GM18951 (cell line): ENCODE results near the gene VPS50.

Experiments used
- POLR2A ChIP-seq: IDR thresholded peaks from 4 replicates; pipeline ENCODE4 v1.6.1; 2011; ENCODE audit warnings: mild to moderate bottlenecking; ENCODE audit not compliant: insufficient read length, insufficient read depth; ENCODE audit errors: extremely low read depth
- in situ Hi-C: fragments of 300-500 bp; cut with MboI; formaldehyde crosslinking; loops from one replicate; pipeline ENCODE4 v1.12.0; 2022; ENCODE audit warnings: low sequenced_read_pairs, mixed read lengths, inconsistent platforms; ENCODE audit not compliant: unreplicated experiment

Gene VPS50

DNA sequence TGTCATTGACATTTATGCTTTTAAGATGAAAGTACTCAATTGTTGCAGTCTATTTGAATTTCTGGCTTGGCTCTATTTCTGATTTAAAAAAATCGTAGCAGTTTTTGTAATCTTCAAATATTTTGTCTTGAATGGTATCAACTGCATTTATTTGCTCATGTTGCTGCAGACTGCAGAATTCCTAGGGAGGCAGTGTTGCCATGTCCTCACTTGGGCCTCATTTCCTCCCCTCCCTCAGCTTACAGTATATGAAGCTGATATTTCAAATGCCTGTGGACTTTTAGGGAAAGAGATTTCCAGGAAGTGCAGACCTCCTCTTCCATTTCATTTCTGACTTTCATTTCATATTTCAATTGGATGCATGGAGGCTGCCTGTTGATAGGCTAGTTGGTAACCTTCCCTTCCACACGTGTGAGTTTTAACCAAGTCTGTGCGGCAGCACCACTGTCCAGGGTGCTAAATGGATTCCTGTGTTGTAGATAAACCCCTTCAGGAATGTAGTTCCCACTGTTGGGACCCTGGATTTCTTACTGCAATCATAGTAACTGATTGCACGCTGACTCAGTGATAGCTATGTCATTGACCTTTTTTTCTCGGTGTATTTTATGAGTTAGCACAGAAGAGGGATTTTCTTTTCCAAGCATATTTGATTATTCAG is 17.5 kb downstream of the VPS50 start:
- TF ChIP-seq POLR2A, result no peak
- in situ Hi-C loops, result loop anchor here (10.0 kb wide), 1 partner anchor 305 kb away; no protein-coding TSS in a partner anchor

- TF ChIP-seq POLR2A, result no peak
- in situ Hi-C loops, result no loop called here
These were observed 26.5 kb downstream of the VPS50 start for GRCh38 chr7:93258661-93259060.

GRCh38 chr7:93262535-93262934 is 30.4 kb downstream of the VPS50 start:
- no peak for TF ChIP-seq POLR2A
- in situ Hi-C loops, result no loop called here

DNA sequence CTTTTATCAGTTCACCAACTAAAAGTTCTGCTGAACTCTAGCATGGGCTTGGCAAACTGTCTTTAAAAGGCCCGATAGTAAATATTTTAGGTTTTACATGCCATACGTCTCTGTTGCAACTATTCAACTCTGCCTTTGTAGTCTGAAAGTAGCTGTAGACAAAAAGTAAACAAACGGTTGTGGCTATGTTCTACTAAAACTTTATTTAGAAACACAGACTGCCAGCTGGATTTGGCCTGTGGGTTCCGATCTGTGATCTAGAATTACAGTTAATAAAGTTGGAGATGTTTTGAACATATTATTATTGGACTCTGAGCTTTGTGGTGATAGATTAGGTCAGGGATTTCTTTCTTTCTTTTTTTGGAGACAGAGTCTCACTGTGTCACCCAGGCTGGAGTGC is 33.1 kb downstream of the VPS50 start:
- no peak for TF ChIP-seq POLR2A
- in situ Hi-C loops, result no loop called here

DNA sequence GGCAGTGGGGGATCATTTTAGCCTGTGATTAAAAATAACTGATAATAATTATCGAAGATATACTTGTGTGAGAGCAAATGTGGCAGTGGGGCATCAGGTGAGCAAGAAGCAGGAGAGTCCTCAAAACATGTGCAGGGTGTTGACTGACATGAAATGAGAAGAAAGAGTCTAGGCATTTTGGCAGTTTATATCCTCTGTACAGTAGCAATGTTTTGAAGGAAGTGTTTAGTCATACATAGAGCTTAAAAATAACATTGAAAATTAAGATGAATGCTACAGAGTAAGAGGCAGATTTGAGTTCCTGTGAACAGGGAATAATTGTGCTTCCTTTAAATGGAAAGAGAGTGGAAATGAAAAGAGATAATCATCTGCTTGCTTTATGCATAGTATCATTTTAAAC is 47.4 kb downstream of the VPS50 start:
- in situ Hi-C loops, result no loop called here
- TF ChIP-seq POLR2A, result no peak

DNA sequence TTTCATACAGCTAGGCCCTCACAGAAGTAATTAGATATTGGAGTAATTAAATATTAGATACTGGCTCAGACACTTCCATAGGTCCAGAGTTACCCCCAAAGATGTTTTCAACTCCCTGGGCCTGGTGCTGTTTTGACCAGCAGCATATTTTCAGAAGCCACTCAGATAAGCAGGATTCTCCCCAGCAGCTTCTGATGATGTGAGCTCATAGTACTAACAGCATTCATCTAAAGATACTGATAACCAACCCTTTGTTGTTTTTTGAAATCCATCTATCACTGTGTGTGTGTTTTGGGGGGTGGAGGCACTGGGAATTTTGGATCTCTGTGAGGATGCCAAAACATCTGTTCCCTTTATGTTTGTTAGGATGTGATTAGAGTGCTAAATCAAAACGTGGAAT is 52.7 kb downstream of the VPS50 start:
- TF ChIP-seq POLR2A, result no peak
- in situ Hi-C loops, result no loop called here

GRCh38 chr7:93293229-93293628 is 61.1 kb downstream of the VPS50 start:
- in situ Hi-C loops, result no loop called here
- no peak for TF ChIP-seq POLR2A

GRCh38 chr7:93298206-93298605 is 66.0 kb downstream of the VPS50 start:
- TF ChIP-seq POLR2A, result no peak
- in situ Hi-C loops, result no loop called here

DNA sequence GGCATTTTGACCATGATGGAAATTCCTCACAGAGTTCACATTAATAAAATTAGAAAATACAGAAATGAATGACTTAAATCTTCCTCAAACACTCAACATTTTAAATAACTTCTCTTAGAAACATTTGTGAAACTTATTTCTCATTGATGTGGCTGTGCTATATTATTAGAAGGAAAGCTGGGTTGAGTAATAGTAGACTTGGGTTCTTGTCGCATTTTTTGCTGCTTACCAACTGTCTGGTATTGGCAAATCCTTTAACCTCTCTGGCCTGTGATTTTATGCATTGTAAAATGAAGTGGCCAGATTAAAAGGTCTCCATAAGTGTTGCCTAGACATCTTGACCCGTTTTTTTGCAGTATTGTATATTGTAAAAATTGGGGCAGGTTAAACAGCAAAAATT is 66.5 kb downstream of the VPS50 start:
- TF ChIP-seq POLR2A, result no peak
- in situ Hi-C loops, result no loop called here

- TF ChIP-seq POLR2A, result no peak
- in situ Hi-C loops, result no loop called here
These were observed 69.6 kb downstream of the VPS50 start for GRCh38 chr7:93301736-93302135.

DNA sequence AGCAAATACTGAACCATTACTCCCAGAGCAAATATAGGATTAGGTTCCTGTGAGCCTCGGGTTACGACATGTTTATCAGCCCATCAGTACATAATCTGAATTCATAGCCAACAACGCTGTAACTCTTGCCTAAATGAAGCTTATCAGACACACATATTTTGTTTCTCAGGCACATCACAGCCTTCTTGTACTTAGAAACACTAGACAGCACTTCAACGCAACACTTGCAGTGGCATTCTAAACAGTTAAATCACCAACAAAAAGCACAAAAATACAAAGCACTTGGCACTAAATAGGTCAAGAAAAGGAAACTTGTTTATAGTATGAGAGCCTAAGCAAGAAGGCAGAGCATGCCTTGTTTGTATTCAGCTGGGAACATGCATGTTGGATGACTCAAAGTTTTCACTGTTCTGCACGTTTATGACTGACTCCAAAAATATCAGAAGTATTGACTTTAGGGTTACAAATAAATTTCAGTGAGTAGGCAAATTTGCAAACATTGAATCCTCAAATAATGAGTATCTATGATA is 75.0 kb downstream of the VPS50 start:
- TF ChIP-seq POLR2A, result no peak
- in situ Hi-C loops, result no loop called here

DNA sequence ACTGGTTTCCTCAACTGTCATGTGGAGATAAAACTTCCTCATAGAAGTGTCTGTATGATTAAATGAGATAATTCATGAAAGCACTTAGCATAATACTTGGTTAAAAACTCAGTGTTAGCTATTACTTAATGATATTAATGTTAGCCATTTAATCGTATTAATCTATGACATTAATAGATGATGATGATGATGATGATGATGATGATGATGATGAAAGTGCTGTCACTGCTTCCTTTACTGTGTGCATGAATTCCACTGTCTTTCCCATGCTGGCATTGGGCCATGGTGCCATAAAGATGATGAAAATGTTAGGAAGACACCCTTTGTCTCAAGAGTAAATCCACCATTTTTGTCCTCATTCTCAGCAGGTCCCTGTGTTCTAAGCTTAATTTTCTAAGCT is 75.8 kb downstream of the VPS50 start:
- in situ Hi-C loops, result no loop called here
- TF ChIP-seq POLR2A, result no peak

- no peak for TF ChIP-seq POLR2A
- in situ Hi-C loops, result no loop called here
These were observed 78.2 kb downstream of the VPS50 start for GRCh38 chr7:93310346-93310745.

GRCh38 chr7:93314449-93314848 is 82.3 kb downstream of the VPS50 start:
- no peak for TF ChIP-seq POLR2A
- in situ Hi-C loops, result no loop called here

- TF ChIP-seq POLR2A, result no peak
- in situ Hi-C loops, result no loop called here
These were observed 83.7 kb downstream of the VPS50 start for GRCh38 chr7:93315896-93316295.

- in situ Hi-C loops, result no loop called here
These were observed 84.6 kb downstream of the VPS50 start for GRCh38 chr7:93316730-93317129.

More at GRCh38 chr7:93316730-93317129, 84.6 kb downstream of the VPS50 start:
- no peak for TF ChIP-seq POLR2A
